Measurements from ENCODE around the gene KCNIP1. TPM values are rescaled to one million over a fixed set of nuclear protein-coding genes. Genes with fewer than 3 reads are reported as not detected.

Gene KCNIP1
- total RNA-seq, 1 donor from 2014 or later = not detected

GRCh38 chr5:170557314-170557713 lies 53.5 kb downstream of the KCNIP1 start:
- Histone ChIP-seq H3K4me1 (no peaks in the 10 kb centered on the region), H3K4me3 (no peak overlapping the region), H3K27ac (no peak overlapping the region), H3K36me3 (no peaks in the 10 kb centered on the region), H3K27me3 (no peaks in the 10 kb centered on the region), H3K9me3 (no peaks in the 10 kb centered on the region)
- intact Hi-C loops (cut with DNase I) = no loop called here
- no peak for DNase-seq (ENCODE audit: extremely low spot score in 2 of 2)
- TF ChIP-seq POLR2AphosphoS5 (IDR thresholded peaks at IDR 0.05; ENCODE audit: insufficient read depth in 1 of 2, low read depth in 1 of 2) = no peak
- no peak for TF ChIP-seq POLR2A (IDR thresholded peaks at IDR 0.05)
- TF ChIP-seq, protein P1, sequence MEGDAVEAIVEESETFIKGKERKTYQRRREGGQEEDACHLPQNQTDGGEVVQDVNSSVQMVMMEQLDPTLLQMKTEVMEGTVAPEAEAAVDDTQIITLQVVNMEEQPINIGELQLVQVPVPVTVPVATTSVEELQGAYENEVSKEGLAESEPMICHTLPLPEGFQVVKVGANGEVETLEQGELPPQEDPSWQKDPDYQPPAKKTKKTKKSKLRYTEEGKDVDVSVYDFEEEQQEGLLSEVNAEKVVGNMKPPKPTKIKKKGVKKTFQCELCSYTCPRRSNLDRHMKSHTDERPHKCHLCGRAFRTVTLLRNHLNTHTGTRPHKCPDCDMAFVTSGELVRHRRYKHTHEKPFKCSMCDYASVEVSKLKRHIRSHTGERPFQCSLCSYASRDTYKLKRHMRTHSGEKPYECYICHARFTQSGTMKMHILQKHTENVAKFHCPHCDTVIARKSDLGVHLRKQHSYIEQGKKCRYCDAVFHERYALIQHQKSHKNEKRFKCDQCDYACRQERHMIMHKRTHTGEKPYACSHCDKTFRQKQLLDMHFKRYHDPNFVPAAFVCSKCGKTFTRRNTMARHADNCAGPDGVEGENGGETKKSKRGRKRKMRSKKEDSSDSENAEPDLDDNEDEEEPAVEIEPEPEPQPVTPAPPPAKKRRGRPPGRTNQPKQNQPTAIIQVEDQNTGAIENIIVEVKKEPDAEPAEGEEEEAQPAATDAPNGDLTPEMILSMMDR (IDR thresholded peaks at IDR 0.05) = no peak

- Histone ChIP-seq H3K36me3 (no peaks in the 10 kb centered on the region), H3K27me3 (no peaks in the 10 kb centered on the region), H3K4me3 (no peak overlapping the region), H3K27ac (no peak overlapping the region), H3K9me3 (no peaks in the 10 kb centered on the region), H3K4me1 (no peaks in the 10 kb centered on the region)
- DNase-seq (ENCODE audit: extremely low spot score in 2 of 2) = no peak
- intact Hi-C loops (cut with DNase I) = no loop called here
- TF ChIP-seq, protein P1 (IDR thresholded peaks at IDR 0.05) = no peak
- TF ChIP-seq POLR2AphosphoS5 (IDR thresholded peaks at IDR 0.05; ENCODE audit: insufficient read depth in 1 of 2, low read depth in 1 of 2) (no peak), POLR2A (IDR thresholded peaks at IDR 0.05) (no peak)
Measured at GRCh38 chr5:170559296-170559695, 55.5 kb downstream of the KCNIP1 start.

DNA sequence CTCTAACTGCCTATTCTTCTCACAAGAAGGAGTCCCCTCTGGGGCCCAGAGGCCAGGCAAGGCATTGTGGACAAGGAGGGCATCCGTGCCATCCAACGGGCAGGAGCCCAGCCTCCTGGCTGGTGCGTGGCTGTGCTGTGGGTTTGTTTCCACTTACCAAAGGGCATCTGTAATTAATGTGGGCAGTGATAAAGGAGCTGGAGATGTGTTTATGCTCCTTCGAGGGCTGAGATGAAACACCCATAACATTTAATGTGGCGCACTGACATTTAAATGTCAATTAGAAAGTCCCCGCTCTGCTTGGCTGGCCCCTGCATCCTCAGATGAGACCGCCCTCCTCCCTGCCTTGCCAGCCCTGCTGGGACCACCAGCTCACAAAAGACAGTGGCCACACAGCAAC lies 57.1 kb downstream of the KCNIP1 start:
- intact Hi-C loops (cut with DNase I) = no loop called here
- DNase-seq (ENCODE audit: extremely low spot score in 2 of 2) = no peak
- no peaks in the 10 kb centered on the region for H3K4me1 ChIP-seq
- no peak overlapping the region for H3K27ac ChIP-seq
- TF ChIP-seq, protein P1 (IDR thresholded peaks at IDR 0.05) = no peak
- no peak for TF ChIP-seq POLR2A (IDR thresholded peaks at IDR 0.05)
- TF ChIP-seq POLR2AphosphoS5 (IDR thresholded peaks at IDR 0.05; ENCODE audit: insufficient read depth in 1 of 2, low read depth in 1 of 2) = no peak
- no peaks in the 10 kb centered on the region for H3K36me3 ChIP-seq
- H3K4me3 ChIP-seq = no peak overlapping the region
- no peaks in the 10 kb centered on the region for H3K9me3 ChIP-seq
- no peaks in the 10 kb centered on the region for H3K27me3 ChIP-seq

DNA sequence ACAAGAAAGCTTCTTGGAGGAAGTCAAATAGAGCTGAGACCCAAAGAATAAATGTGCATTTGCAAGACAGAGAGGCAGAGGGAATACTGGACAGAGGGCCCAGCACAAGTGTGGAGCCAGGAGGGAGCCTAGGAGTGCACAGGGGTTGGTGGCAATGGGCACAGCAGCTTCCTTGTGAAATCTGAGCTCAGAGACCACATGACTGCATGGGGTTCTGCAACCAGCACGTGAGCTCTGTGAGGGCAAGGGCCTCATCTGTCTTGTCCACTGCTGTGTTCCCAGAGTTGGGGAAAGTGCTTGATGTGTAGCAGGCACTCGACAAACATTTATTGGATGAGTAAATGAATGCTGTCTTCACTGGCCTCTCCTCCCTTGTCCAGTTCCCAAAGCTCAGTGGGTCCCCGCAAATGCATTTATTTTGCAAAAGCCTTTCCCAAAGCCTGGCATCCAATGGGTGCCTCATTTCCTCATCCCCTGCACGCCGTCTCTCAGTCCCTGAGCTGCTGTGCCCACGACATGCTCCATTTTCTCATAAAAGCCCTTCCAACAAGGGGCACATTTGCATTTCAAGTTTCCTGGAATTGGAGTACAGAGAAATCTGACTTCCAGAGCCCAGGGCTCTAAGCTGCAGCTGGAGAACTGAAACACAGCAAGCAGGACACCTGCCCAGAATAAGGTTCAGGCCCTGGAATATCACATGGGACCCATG lies 58.5 kb downstream of the KCNIP1 start:
- intact Hi-C loops (cut with DNase I) = no loop called here
- TF ChIP-seq POLR2AphosphoS5 (IDR thresholded peaks at IDR 0.05; ENCODE audit: insufficient read depth in 1 of 2, low read depth in 1 of 2) = no peak
- no peak for TF ChIP-seq POLR2A (IDR thresholded peaks at IDR 0.05)
- TF ChIP-seq, protein P1 (IDR thresholded peaks at IDR 0.05) = no peak
- H3K36me3 ChIP-seq = no peaks in the 10 kb centered on the region

GRCh38 chr5:170562875-170563228 lies 59.0 kb downstream of the KCNIP1 start:
- Histone ChIP-seq H3K4me3 (no peak overlapping the region), H3K4me1 (no peaks in the 10 kb centered on the region)
- DNase-seq (ENCODE audit: extremely low spot score in 2 of 2) = no peak

More for the DNA sequence above, 58.5 kb downstream of the KCNIP1 start:
- Histone ChIP-seq H3K4me1 (no peaks in the 10 kb centered on the region), H3K27me3 (no peaks in the 10 kb centered on the region), H3K4me3 (no peak overlapping the region), H3K27ac (no peak overlapping the region), H3K9me3 (no peaks in the 10 kb centered on the region)
- DNase-seq (ENCODE audit: extremely low spot score in 2 of 2) = no peak

More at GRCh38 chr5:170562875-170563228, 59.0 kb downstream of the KCNIP1 start:
- no peaks in the 10 kb centered on the region for H3K9me3 ChIP-seq
- no peaks in the 10 kb centered on the region for H3K27me3 ChIP-seq
- intact Hi-C loops (cut with DNase I) = no loop called here
- no peak for TF ChIP-seq POLR2AphosphoS5 (IDR thresholded peaks at IDR 0.05; ENCODE audit: insufficient read depth in 1 of 2, low read depth in 1 of 2)
- TF ChIP-seq POLR2A (IDR thresholded peaks at IDR 0.05) = no peak
- TF ChIP-seq, protein P1 (IDR thresholded peaks at IDR 0.05) = no peak
- no peaks in the 10 kb centered on the region for H3K36me3 ChIP-seq
- H3K27ac ChIP-seq = no peak overlapping the region
